Gastroesophageal sphincter (tissue), 3 donors: Measurements from ENCODE around the gene EID2B.

Experiments used
- EP300 ChIP-seq: sonication (generic); formaldehyde crosslinking; IDR thresholded peaks from one replicate; pipeline ENCODE4 v1.6.1; 2017; ENCODE audit warnings: antibody characterized with exemption, mild to moderate bottlenecking
- TF ChIP-seq, protein P1 (sequence below), 4 experiments: fragments of 200-600 bp in 2 of 4; fragments of 450-650 bp in 2 of 4; sonication (generic) in 1 of 4; IDR thresholded peaks; one replicate each; pipeline ENCODE4 v1.5.1; 2017 to 2019; ENCODE audit warnings: antibody characterized with exemption in 4 of 4, mild to moderate bottlenecking in 2 of 4, moderate library complexity in 2 of 4

GRCh38 chr19:39502640-39503417, 29.8 kb downstream of the EID2B start:
- TF ChIP-seq, protein P1, sequence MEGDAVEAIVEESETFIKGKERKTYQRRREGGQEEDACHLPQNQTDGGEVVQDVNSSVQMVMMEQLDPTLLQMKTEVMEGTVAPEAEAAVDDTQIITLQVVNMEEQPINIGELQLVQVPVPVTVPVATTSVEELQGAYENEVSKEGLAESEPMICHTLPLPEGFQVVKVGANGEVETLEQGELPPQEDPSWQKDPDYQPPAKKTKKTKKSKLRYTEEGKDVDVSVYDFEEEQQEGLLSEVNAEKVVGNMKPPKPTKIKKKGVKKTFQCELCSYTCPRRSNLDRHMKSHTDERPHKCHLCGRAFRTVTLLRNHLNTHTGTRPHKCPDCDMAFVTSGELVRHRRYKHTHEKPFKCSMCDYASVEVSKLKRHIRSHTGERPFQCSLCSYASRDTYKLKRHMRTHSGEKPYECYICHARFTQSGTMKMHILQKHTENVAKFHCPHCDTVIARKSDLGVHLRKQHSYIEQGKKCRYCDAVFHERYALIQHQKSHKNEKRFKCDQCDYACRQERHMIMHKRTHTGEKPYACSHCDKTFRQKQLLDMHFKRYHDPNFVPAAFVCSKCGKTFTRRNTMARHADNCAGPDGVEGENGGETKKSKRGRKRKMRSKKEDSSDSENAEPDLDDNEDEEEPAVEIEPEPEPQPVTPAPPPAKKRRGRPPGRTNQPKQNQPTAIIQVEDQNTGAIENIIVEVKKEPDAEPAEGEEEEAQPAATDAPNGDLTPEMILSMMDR (IDR thresholded peaks at IDR 0.05): peak in 3 of 4 experiments; percentile 56 to 86 (median 80)
- TF ChIP-seq EP300: no peak
